HG03103 (cell line): ENCODE data around the gene ATG7.
"Not testable (repeated sequence)": the region's sequence is repeated elsewhere in the genome, so short reads cannot be mapped to it uniquely, and the experiment has no call there.

Experiments used
- ATAC-seq: cut with Tn5 transposase; IDR thresholded peaks from one replicate; pipeline ENCODE4 v1.9.1; 2021; ENCODE audit warnings: low read depth; ENCODE audit not compliant: unreplicated experiment

Gene ATG7

DNA sequence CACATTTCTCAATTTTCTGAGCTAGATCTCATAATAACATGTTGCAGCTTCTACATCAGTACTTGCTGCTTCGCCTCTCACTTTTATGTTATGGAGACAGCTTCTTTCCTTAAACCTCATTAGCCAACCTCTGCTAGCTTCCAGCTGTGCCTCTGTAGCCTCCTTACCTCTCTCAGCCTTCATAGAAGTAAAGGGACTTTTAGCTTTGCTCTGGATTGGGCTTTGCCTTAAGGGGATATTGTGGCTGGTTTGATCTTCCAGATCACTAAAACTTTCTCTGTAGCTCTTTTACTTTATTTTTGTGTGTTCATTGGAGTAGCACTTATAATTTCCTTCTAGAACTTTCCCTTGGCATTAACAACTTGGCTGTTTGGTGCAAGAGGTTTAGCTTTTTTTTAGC, 150.1 kb downstream of the ATG7 start:
- no peak for ATAC-seq

GRCh38 chr3:11423868-11424267, 151.7 kb downstream of the ATG7 start:
- no peak for ATAC-seq

DNA sequence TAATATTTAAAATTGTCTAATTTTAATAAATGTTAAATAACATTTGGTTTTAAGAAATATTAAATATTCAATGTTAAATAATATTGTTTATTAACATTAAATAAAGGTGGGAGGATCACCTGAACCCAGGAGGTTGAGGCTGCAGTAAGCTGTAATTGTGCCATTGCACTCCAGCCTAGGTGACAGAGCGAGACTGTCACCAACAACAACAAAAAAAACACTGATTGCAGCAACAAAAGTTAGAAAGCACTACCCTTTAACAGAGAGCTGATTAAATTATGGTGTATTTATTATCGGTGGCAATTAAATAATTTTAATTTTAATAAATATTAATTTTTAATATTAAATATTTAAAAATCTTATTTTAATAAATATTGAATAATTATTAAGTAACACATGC, 152.1 kb downstream of the ATG7 start:
- no peak for ATAC-seq

DNA sequence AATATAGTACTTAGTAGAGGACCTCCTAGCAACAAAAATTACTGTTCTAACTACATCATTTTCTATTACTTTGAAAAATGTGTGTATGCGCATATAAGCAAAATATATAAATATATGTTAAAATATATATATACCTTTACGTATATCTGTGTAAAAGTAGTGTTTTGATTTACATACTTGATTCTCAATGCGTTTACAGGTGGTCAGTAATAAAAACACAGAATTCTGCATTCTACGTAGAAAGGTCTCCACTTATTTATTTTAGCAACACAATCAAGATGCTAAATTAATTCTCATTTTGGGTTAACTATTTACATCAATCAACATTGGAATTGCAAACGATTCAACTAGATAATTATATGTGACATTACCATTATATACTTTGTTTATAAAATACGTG, 158.0 kb downstream of the ATG7 start:
- ATAC-seq: no peak

- ATAC-seq: no peak
These were observed 158.4 kb downstream of the ATG7 start for GRCh38 chr3:11430624-11431023.

- ATAC-seq: no peak
These were observed 159.1 kb downstream of the ATG7 start for GRCh38 chr3:11431319-11431718.

- ATAC-seq: no peak
These were observed 161.9 kb downstream of the ATG7 start for GRCh38 chr3:11434017-11434526.

- no peak for ATAC-seq
These were observed 162.4 kb downstream of the ATG7 start for GRCh38 chr3:11434563-11435096.

DNA sequence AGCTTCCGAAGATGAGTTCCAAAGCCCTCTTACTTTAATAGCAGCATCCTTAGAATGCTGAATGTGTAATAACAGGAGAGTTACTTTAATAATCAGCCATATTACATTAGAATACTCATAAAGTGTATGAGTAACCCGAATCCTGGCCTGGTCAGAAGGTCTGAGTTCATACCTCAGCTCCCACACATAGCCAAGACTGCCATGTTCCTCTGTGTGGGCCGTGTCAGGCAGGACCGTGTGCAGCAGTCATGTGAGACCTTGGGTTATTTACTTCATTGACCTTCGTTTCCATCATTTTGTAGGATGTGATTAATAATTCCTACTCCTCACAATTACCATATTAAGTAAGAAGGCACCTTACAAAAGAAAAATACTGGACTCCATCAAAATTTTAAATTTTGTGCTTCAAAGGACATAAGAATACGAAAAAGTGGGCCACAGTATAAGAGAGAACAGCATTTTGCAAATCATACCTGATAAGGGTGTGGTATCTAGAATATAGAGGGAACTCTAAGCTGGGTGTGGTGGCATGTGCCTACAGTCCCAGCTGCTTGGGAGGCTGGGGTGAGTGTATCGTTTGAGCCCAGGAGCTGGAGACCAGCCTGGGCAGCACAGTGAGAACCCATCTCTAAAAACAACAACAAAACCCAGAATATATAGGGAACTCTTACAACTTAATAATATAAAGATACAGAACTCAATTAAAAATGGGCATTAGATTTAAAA, 163.4 kb downstream of the ATG7 start:
- ATAC-seq: no peak

DNA sequence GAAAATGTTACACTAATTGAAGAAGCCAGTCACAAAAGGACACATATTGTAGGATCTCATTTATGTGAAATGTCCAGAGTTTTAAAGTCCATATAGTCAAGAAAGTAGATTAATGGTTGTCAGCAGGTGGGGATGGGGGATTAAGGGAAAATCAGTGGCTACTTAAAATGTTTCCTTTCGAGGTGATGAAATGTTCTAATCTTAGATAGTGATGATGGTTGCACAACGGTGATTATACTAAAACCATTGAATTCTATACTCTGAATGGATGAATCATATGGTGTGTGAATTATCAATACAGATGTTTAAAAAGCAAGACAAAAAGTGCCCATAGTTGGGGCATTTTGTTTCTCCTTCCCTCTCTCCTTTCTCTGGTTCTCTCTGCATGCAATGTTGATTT, 164.6 kb downstream of the ATG7 start:
- ATAC-seq: no peak

GRCh38 chr3:11437506-11437905, 165.3 kb downstream of the ATG7 start:
- ATAC-seq: no peak

GRCh38 chr3:11438646-11439045, 166.4 kb downstream of the ATG7 start:
- ATAC-seq: no peak

- ATAC-seq: not testable (repeated sequence)
These were observed 169.1 kb downstream of the ATG7 start for GRCh38 chr3:11441346-11441745.

DNA sequence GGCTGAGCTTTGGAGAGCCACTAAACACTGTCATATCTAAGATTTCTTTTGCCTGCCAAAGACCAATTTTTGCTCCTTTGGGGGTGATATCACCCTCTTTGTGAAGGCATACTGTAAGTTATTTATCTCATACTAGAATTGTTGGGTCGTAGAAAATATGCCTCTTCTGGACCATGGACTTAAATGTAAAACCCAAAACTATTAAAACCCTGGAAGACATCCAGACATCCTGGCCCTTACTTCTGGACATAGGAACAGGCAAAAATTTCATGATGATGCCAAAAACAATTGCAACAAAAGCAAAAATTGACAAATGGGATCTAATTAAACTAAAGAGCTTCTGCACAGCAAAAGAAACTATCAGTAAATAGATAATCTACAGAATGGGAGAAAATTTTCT, 172.2 kb downstream of the ATG7 start:
- no peak for ATAC-seq

DNA sequence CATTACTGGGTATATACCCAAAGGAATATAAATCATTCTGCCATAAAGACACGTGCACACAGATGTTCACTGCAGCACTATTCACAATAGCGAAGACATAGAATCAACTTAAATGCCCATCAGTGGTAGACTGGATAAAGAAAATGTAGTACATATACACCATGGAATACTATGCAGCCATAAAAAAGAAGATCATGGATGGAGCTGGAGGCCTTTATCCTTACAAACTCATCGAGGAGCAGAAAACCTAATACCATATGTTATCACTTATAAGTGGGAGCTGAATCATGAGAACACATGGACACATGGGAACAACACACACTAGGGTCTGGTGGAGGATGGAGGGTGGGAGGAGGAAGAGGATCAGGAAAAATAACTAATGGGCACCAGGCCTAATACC, 173.0 kb downstream of the ATG7 start:
- not testable (repeated sequence) for ATAC-seq

DNA sequence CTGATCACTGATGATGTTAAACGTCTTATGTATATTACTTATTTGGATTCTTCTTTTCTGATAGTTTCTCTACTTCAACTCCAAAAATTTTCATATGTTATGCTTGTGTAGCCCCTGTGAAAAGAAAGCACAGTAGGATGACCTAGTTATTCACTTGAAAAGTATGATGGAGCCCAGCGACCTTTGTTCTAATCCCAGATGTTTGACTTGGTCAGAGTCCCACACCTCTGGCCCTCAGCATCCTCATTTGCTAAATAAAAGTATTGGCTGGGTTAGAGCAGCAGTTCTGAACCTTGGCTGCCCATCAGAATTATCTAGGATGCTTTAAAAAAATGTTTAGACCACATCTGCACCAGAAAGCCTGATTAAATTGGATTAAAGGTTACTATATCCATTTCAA, 173.7 kb downstream of the ATG7 start:
- ATAC-seq: no peak

DNA sequence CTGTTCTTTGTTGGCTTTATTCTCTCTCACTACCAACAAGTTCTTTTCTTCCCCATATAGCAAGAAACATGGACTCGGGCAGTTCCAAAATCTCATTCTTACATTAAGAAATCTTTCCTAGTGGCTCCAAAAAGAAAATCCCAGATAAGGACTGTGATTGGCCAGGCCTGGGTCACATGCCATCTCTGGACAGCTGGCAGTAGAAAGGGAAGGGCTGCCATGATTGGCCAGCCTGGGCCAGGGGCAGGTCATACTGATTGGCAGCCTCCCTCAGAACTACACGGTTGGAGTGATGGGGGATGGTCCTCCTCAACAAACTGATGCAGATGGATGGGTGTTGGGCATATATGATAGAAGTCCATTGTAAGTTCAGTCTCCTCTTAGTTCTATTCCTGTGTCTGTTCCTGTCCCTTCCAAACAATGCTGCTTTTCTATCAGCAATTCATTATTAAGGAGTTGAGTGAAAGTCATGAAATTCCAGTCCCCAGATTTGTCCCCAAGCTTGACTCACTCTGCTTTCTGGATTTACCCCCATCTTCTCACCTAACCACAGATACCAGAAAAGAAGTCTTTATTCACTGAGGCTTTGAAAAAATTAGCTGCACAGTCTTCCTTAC, 175.5 kb downstream of the ATG7 start:
- ATAC-seq: no peak

DNA sequence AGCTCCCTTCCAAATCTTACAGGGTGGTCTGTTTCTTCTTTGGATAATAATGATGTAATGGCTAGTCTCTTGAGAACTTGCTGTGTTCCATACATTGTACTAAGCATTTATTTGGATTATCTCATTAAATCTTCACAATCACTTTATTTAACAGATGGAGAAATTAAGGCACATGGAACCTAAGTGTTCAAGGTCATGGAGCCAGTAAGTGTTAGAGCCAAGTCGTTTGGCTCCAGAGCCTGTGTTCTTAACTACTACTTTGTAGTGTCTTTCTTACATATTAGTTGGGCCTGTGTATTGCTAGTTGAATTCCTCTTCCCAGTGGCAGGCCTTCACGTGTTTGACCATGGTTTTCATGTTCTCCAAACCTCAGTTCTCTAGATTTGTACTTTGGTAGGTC, 177.8 kb downstream of the ATG7 start:
- ATAC-seq: no peak

DNA sequence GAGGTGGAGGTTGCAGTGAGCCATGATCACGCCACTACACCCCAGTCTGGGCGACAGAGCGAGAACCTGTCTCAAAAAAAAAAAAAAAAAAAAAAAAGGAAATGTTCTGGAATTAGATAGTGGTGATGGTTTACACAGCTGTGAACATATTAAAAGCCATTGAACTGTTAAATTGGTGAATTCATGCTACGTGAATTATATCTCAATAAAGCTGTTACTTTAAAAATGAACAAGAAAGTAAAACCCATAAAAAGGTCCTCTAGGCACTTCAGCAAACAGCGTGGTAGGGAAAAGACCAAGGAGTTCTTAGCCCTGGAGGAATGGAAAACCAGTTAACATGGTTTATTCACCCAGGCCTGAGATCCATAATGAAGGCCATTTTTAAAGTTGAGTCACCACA, 180.1 kb downstream of the ATG7 start:
- no peak for ATAC-seq

DNA sequence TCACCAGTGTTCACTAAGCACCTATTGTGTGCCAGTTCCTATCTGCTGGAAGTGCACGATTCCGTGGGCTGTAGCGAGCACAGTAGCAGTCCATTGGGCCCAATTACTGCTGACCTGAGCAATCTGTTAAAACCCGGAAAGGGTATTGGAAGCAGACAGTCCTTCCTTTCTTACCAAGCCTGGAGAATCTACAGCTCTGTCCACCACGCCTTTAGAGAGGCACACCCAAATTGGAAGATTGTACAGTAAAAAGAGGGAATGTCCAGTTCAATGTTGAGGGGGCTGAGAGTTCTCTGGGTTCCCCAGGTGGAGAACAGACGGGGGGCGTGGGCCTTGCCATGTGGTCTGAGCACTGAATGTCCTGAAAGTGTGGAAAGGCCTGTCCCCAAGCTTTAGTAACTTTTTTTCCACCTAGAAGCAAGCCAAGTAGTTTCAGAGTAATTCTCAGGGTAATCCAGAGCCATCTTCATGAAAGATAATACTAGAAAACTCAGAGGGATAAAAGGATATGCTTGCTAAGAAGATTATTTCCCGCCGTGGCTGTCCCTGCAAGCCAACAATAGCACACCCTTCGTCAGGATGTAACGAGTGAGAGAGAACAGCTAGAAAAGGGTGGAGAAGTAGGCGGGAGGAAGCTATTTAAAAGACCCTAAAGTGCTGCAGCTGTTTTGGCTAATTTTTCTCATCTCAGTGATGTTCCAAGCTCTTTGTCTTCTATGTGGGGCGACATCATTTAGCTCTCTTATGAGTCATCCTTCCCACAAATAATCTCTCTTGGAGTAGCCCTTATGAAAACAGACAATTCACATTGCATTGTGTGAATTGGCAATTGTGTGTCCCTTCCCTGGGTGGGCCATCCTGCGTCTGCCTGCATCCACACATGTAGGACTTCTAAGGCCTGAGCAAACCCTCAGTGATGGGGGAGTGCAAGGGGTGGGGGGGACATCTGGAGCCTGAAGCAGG, 181.0 kb downstream of the ATG7 start:
- no peak for ATAC-seq

- no peak for ATAC-seq
These were observed 183.8 kb downstream of the ATG7 start for GRCh38 chr3:11455956-11456355.
